ENCODE results near the gene FAM98C.

FAM98C gene

GRCh38 chr19:38387550-38388348 is 15.1 kb upstream of the FAM98C start, which contains the start of gene GGN:
Gene GGN, minus strand, starts transcription at chr19:38388034. Its CDS starts 773 bp downstream, at chr19:38387261.
- Histone ChIP-seq H3K9me2 (ENCODE audit: low read depth, low read length) (no peaks in the 10 kb centered on the region), H2AFZ (ENCODE audit: low read length) (no peak within 1 kb of the TSS), H4K20me1 (ENCODE audit: insufficient read depth, low read length) (no peaks in the 10 kb centered on the region), H3K27me3 (ENCODE audit: insufficient read depth, low read length) (no peaks in the 10 kb centered on the region), H3K9me3 (ENCODE audit: low read length) (no peaks in the 10 kb centered on the region), H3K79me2 (ENCODE audit: insufficient read depth, low read length) (no peaks in the 10 kb centered on the region), H3K4me2 (ENCODE audit: low read length) (peak within 1 kb of the TSS; percentile 75), H3K4me3 (ENCODE audit: low read depth, low read length, poor library complexity, severe bottlenecking) (peak within 1 kb of the TSS; percentile 54), H3K36me3 (ENCODE audit: insufficient read depth, low read length) (peaks cover 16% of the 10 kb centered on the region), H3K27ac (ENCODE audit: low read depth, low read length, poor library complexity, severe bottlenecking) (no peak within 1 kb of the TSS), H3K4me1 (ENCODE audit: insufficient read depth, low read length, severe bottlenecking) (peaks cover 22% of the 10 kb centered on the region), H3F3A (ENCODE audit: insufficient read depth, low read length) (no peaks in the 10 kb centered on the region), H3K9ac (ENCODE audit: low read length) (no peak within 1 kb of the TSS)
- TF ChIP-seq EZH2 (IDR thresholded peaks at IDR 0.05; ENCODE audit: borderline replicate concordance, low read length), result no peak
- no peak for TF ChIP-seq CTCF (IDR thresholded peaks at IDR 0.05; ENCODE audit: low read length)

GRCh38 chr19:38388349-38389100 is 14.4 kb upstream of the FAM98C start, which contains the start of gene SPRED3:
Gene SPRED3, plus strand, starts transcription at chr19:38388697. Its CDS starts 1,606 bp downstream, at chr19:38390303.
- no peaks in the 10 kb centered on the region for H3F3A ChIP-seq (ENCODE audit: insufficient read depth, low read length)
- no peak within 1 kb of the TSS for H2AFZ ChIP-seq (ENCODE audit: low read length)
- peak within 1 kb of the TSS; percentile 54 for H3K4me3 ChIP-seq (ENCODE audit: low read depth, low read length, poor library complexity, severe bottlenecking)
- H3K36me3 ChIP-seq (ENCODE audit: insufficient read depth, low read length), result peaks cover 9% of the 10 kb centered on the region
- no peak within 1 kb of the TSS for H3K27ac ChIP-seq (ENCODE audit: low read depth, low read length, poor library complexity, severe bottlenecking)
- H3K4me1 ChIP-seq (ENCODE audit: insufficient read depth, low read length, severe bottlenecking), result peaks cover 22% of the 10 kb centered on the region
- no peaks in the 10 kb centered on the region for H3K79me2 ChIP-seq (ENCODE audit: insufficient read depth, low read length)
- H3K27me3 ChIP-seq (ENCODE audit: insufficient read depth, low read length), result no peaks in the 10 kb centered on the region
- H3K9ac ChIP-seq (ENCODE audit: low read length), result no peak within 1 kb of the TSS
- no peak for TF ChIP-seq CTCF (IDR thresholded peaks at IDR 0.05; ENCODE audit: low read length)
- no peak for TF ChIP-seq EZH2 (IDR thresholded peaks at IDR 0.05; ENCODE audit: borderline replicate concordance, low read length)
- no peaks in the 10 kb centered on the region for H3K9me2 ChIP-seq (ENCODE audit: low read depth, low read length)
- peak within 1 kb of the TSS; percentile 75 for H3K4me2 ChIP-seq (ENCODE audit: low read length)
- H4K20me1 ChIP-seq (ENCODE audit: insufficient read depth, low read length), result no peaks in the 10 kb centered on the region
- H3K9me3 ChIP-seq (ENCODE audit: low read length), result no peaks in the 10 kb centered on the region

- no peak overlapping the region for H3K27ac ChIP-seq (ENCODE audit: low read depth, low read length, poor library complexity, severe bottlenecking)
- no peaks in the 10 kb centered on the region for H3K27me3 ChIP-seq (ENCODE audit: insufficient read depth, low read length)
Measured at GRCh38 chr19:38389101-38389925, 13.6 kb upstream of the FAM98C start.

More at GRCh38 chr19:38389101-38389925, 13.6 kb upstream of the FAM98C start:
- Histone ChIP-seq H3K79me2 (ENCODE audit: insufficient read depth, low read length) (no peaks in the 10 kb centered on the region), H3K4me2 (ENCODE audit: low read length) (peak overlapping the region; percentile 29; the same call in 1 of the 2 replicates), H3K36me3 (ENCODE audit: insufficient read depth, low read length) (peaks cover under 1% of the 10 kb centered on the region; the same call in 1 of the 2 replicates), H3K9me2 (ENCODE audit: low read depth, low read length) (no peaks in the 10 kb centered on the region), H3K4me1 (ENCODE audit: insufficient read depth, low read length, severe bottlenecking) (peaks cover 22% of the 10 kb centered on the region), H3K4me3 (ENCODE audit: low read depth, low read length, poor library complexity, severe bottlenecking) (no peak overlapping the region), H4K20me1 (ENCODE audit: insufficient read depth, low read length) (no peaks in the 10 kb centered on the region), H3K9ac (ENCODE audit: low read length) (no peak overlapping the region), H3F3A (ENCODE audit: insufficient read depth, low read length) (no peaks in the 10 kb centered on the region), H2AFZ (ENCODE audit: low read length) (no peak overlapping the region), H3K9me3 (ENCODE audit: low read length) (no peaks in the 10 kb centered on the region)
- TF ChIP-seq CTCF (IDR thresholded peaks at IDR 0.05; ENCODE audit: low read length) (no peak), EZH2 (IDR thresholded peaks at IDR 0.05; ENCODE audit: borderline replicate concordance, low read length) (no peak)
